Measurements from ENCODE around the gene COMTD1.

The COMTD1 gene

GRCh38 chr10:75211007-75211691, 24.6 kb downstream of the COMTD1 start:
- peak overlapping the region; percentile 71 for H3K4me3 ChIP-seq (replicated peaks; ENCODE audit: insufficient read depth, low read length)
- H3K27me3 ChIP-seq (ENCODE audit: insufficient read depth, poor library complexity, severe bottlenecking) = no peaks in the 10 kb centered on the region
- peak in 1 of 2 experiments; percentile 38 for DNase-seq (ENCODE audit: low read depth in 1 of 2, low spot score in 1 of 2)
- no peak for TF ChIP-seq POLR2AphosphoS5 (IDR thresholded peaks at IDR 0.05; ENCODE audit: low read depth)
- no peak for TF ChIP-seq REST (IDR thresholded peaks at IDR 0.05; ENCODE audit: insufficient replicate concordance, low read depth)
- TF ChIP-seq SPI1 (IDR thresholded peaks at IDR 0.05; ENCODE audit: borderline replicate concordance, low read depth) = no peak
- TF ChIP-seq GABPA (IDR thresholded peaks at IDR 0.05; ENCODE audit: low read depth) = no peak
- TF ChIP-seq CTCF (IDR thresholded peaks at IDR 0.05; ENCODE audit: insufficient read depth, low read length) = no peak
- peak overlapping the region; percentile 100 for H3K27ac ChIP-seq (replicated peaks)

GRCh38 chr10:75210282-75211006, 25.3 kb downstream of the COMTD1 start, which contains the start of gene VDAC2:
VDAC2 (plus strand) TSS chr10:75210796; CDS start chr10:75211159, 363 bp downstream.
- DNase-seq (ENCODE audit: low read depth in 1 of 2, low spot score in 1 of 2) = peak; percentile 76 to 88
- H3K27me3 ChIP-seq (ENCODE audit: insufficient read depth, poor library complexity, severe bottlenecking) = no peaks in the 10 kb centered on the region
- peak within 1 kb of the TSS; percentile 100 for H3K27ac ChIP-seq (replicated peaks)
- peak within 1 kb of the TSS; percentile 71 for H3K4me3 ChIP-seq (replicated peaks; ENCODE audit: insufficient read depth, low read length)
- peak; percentile 54; the same call in 1 of the 2 replicates for TF ChIP-seq POLR2AphosphoS5 (IDR thresholded peaks at IDR 0.05; ENCODE audit: low read depth)
- no peak for TF ChIP-seq GABPA (IDR thresholded peaks at IDR 0.05; ENCODE audit: low read depth)
- TF ChIP-seq REST (IDR thresholded peaks at IDR 0.05; ENCODE audit: insufficient replicate concordance, low read depth) = peak; percentile 4

GRCh38 chr10:75209921-75210281, 25.9 kb downstream of the COMTD1 start:
- H3K27me3 ChIP-seq (ENCODE audit: insufficient read depth, poor library complexity, severe bottlenecking) = no peaks in the 10 kb centered on the region
- peak overlapping the region; percentile 100 for H3K27ac ChIP-seq (replicated peaks)
- TF ChIP-seq REST (IDR thresholded peaks at IDR 0.05; ENCODE audit: insufficient replicate concordance, low read depth) (peak; percentile 16), SPI1 (IDR thresholded peaks at IDR 0.05; ENCODE audit: borderline replicate concordance, low read depth) (no peak), POLR2AphosphoS5 (IDR thresholded peaks at IDR 0.05; ENCODE audit: low read depth) (peak; percentile 46; the same call in 1 of the 2 replicates)
- peak; percentile 79 to 80 for DNase-seq (ENCODE audit: low read depth in 1 of 2, low spot score in 1 of 2)
- peak overlapping the region; percentile 71 for H3K4me3 ChIP-seq (replicated peaks; ENCODE audit: insufficient read depth, low read length)

All from HL-60 (cell line).